H1 (cell line): ENCODE data around the gene FMO5.

Source experiments
- CBX8 ChIP-seq: fragments of 300-800, 300-1000 bp; sonication (generic); IDR thresholded peaks from 2 replicates; pipeline ENCODE4 v1.7.1; 2016; ENCODE audit warnings: low read depth, low read length, borderline replicate concordance
- CHD2 ChIP-seq: IDR thresholded peaks from 2 replicates; pipeline ENCODE4 v1.6.1; 2012; ENCODE audit warnings: low read length, improper control_type of control experiment
- CTCF ChIP-seq, 3 experiments: IDR thresholded peaks; 1 replicate in 2 of 3; 2 replicates in 1 of 3; pipeline versions ENCODE4 v1.5.1 to v1.6.1; 2011; ENCODE audit warnings: low read length in 3 of 3, mild to moderate bottlenecking in 3 of 3, inconsistent platforms in 2 of 3, low read depth in 1 of 3, moderate library complexity in 1 of 3; ENCODE audit not compliant: insufficient read depth in 1 of 3; ENCODE audit errors: control extremely low read depth in 1 of 3
- EZH2 ChIP-seq: fragments of 200-600 bp; sonication (generic); IDR thresholded peaks from 2 replicates; pipeline ENCODE4 v1.7.1; 2012; ENCODE audit warnings: low read depth, mild to moderate bottlenecking, moderate library complexity, low read length, inconsistent platforms; ENCODE audit not compliant: severe bottlenecking
- JUND ChIP-seq: IDR thresholded peaks from 2 replicates; pipeline ENCODE4 v1.6.1; 2011; ENCODE audit warnings: mild to moderate bottlenecking, improper control_type of control experiment, low read length
- POLR2AphosphoS5 ChIP-seq: IDR thresholded peaks from 2 replicates; pipeline ENCODE4 v1.6.1; 2011; ENCODE audit warnings: low read depth, low read length
- RNF2 ChIP-seq: fragments of 200-900, 300-1000 bp; sonication (generic); IDR thresholded peaks from 2 replicates; pipeline ENCODE4 v1.7.1; 2016; ENCODE audit warnings: borderline replicate concordance, low read depth, mild to moderate bottlenecking, antibody characterized with exemption, low read length; ENCODE audit not compliant: poor library complexity, severe bottlenecking; ENCODE audit errors: missing control alignments
- TF ChIP-seq, protein P1 (sequence below): IDR thresholded peaks from 2 replicates; pipeline ENCODE4 v1.6.1; 2012; ENCODE audit warnings: inconsistent platforms

DNA sequence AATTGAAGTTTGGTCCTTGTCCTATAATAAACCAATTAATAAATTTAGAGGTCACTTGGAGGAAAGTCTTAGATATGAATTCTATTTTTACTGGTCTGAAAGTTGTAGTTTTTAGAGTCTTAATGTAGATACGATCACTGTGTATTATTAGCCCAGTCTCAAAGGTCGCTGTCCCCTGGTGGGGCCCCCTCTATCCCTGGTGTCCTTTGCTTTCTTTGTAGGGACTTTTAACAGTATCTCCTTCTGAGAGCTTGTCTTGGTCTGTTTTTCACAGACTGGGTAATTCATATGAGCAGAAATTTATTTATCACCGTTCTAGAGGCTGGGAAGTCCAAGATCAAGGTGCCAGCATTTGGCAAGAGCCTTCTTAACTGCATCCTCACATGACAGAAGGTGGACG, 35.8 kb upstream of the FMO5 start:
- TF ChIP-seq POLR2AphosphoS5 (no peak), RNF2 (no peak), CTCF (IDR thresholded peaks at IDR 0.05; ENCODE audit: control extremely low read depth in 1 of 3, insufficient read depth in 1 of 3, low read depth in 1 of 3, low read length in 3 of 3) (no peak), CHD2 (no peak), CBX8 (no peak), EZH2 (no peak), JUND (no peak)
- TF ChIP-seq, protein P1, sequence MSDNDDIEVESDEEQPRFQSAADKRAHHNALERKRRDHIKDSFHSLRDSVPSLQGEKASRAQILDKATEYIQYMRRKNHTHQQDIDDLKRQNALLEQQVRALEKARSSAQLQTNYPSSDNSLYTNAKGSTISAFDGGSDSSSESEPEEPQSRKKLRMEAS: no peak
